ENCODE measurements around the gene ZNF43.
"Not testable (repeated sequence)": the region's sequence is repeated elsewhere in the genome, so short reads cannot be mapped to it uniquely, and the experiment has no call there.

DNA sequence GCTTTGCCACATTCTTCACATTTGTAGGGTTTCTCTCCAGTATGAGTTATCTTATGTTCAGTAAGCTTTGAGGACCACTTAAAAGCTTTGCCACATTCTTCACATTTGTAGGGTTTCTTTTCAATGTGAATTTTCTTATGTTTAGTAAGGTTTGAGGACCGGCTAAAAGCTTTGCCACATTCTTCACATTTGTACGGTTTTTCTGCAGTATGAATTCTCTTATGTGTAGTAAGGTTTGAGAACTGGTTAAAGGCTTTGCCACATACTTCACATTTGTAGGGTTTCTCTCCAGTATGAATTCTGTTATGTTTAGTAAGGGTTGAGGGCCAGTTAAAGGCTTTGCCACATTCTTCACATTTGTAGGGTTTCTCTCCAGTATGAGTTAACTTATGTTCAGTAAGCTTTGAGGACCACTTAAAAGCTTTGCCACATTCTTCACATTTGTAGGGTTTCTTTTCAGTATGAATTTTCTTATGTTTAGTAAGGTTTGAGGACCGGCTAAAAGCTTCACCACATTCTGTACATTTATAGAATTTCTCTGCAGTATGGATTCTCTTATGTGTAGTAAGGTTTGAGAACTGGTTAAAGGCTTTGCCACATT lies 27.5 kb downstream of the ZNF43 start:
- not testable (repeated sequence) for TF ChIP-seq EZH2phosphoT487 (IDR thresholded peaks at IDR 0.05)
- TF ChIP-seq, protein P1, sequence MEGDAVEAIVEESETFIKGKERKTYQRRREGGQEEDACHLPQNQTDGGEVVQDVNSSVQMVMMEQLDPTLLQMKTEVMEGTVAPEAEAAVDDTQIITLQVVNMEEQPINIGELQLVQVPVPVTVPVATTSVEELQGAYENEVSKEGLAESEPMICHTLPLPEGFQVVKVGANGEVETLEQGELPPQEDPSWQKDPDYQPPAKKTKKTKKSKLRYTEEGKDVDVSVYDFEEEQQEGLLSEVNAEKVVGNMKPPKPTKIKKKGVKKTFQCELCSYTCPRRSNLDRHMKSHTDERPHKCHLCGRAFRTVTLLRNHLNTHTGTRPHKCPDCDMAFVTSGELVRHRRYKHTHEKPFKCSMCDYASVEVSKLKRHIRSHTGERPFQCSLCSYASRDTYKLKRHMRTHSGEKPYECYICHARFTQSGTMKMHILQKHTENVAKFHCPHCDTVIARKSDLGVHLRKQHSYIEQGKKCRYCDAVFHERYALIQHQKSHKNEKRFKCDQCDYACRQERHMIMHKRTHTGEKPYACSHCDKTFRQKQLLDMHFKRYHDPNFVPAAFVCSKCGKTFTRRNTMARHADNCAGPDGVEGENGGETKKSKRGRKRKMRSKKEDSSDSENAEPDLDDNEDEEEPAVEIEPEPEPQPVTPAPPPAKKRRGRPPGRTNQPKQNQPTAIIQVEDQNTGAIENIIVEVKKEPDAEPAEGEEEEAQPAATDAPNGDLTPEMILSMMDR (IDR thresholded peaks at IDR 0.05) = not testable (repeated sequence)

All from neural progenitor cell (in vitro differentiated cells).